ENCODE data around the gene AIFM2. TPM values are rescaled to one million over a fixed set of nuclear protein-coding genes. Genes with fewer than 3 reads are reported as not detected.

Gene AIFM2
- total and polyA plus RNA-seq, 2 of the 13 experiments (the other 11 are each of a cell fraction or from before 2014, with no cell fraction given): 20.3 to 29.5 TPM

- TF ChIP-seq ZNF318 (CRISPR knock-in tag; IDR thresholded peaks at IDR 0.05) (no peak), HOXA3 (CRISPR knock-in tag; IDR thresholded peaks at IDR 0.05) (peak; percentile 35; the same call in 1 of the 2 replicates), WIZ (CRISPR knock-in tag; IDR thresholded peaks at IDR 0.05) (no peak), HNRNPUL1 (IDR thresholded peaks at IDR 0.05; ENCODE audit: low read depth, low read length) (no peak), CREM (IDR thresholded peaks at IDR 0.05) (peak; percentile 52; the same call in 1 of the 2 replicates), CREM (CRISPR knock-in tag; IDR thresholded peaks at IDR 0.05) (no peak), SIX1 (CRISPR knock-in tag; IDR thresholded peaks at IDR 0.05; ENCODE audit: borderline replicate concordance) (no peak), NFKB2 (CRISPR knock-in tag; IDR thresholded peaks at IDR 0.05; ENCODE audit: borderline replicate concordance) (no peak), RBFOX2 (IDR thresholded peaks at IDR 0.05; ENCODE audit: low read depth, low read length) (no peak), ZNF550 (CRISPR knock-in tag; IDR thresholded peaks at IDR 0.05; ENCODE audit: borderline replicate concordance) (no peak), IKZF1 (IDR thresholded peaks at IDR 0.05) (no peak), MAFG (CRISPR knock-in tag; IDR thresholded peaks at IDR 0.05) (no peak), MIXL1 (CRISPR knock-in tag; IDR thresholded peaks at IDR 0.05) (no peak), AHDC1 (CRISPR knock-in tag; IDR thresholded peaks at IDR 0.05; ENCODE audit: borderline replicate concordance) (no peak), ZNF615 (CRISPR knock-in tag; IDR thresholded peaks at IDR 0.05; ENCODE audit: borderline replicate concordance) (no peak), ZNF207 (IDR thresholded peaks at IDR 0.05; ENCODE audit: borderline replicate concordance) (no peak), LCORL (IDR thresholded peaks at IDR 0.05) (no peak), LCORL (CRISPR knock-in tag; IDR thresholded peaks at IDR 0.05) (no peak), RBM22 (optimal IDR thresholded peaks at IDR 0.05; ENCODE audit: low read length) (no peak)
Measured at GRCh38 chr10:70130878-70131559, 1.6 kb downstream of the AIFM2 start (continued).

All from HepG2 (cell line).